DMS79 (cell line): ENCODE results near the gene FBRSL1.

Source experiments
- DNase-seq: peaks from one replicate; lab custom pipeline; 2025; lab: John Stamatoyannopoulos, UW

Gene FBRSL1

DNA sequence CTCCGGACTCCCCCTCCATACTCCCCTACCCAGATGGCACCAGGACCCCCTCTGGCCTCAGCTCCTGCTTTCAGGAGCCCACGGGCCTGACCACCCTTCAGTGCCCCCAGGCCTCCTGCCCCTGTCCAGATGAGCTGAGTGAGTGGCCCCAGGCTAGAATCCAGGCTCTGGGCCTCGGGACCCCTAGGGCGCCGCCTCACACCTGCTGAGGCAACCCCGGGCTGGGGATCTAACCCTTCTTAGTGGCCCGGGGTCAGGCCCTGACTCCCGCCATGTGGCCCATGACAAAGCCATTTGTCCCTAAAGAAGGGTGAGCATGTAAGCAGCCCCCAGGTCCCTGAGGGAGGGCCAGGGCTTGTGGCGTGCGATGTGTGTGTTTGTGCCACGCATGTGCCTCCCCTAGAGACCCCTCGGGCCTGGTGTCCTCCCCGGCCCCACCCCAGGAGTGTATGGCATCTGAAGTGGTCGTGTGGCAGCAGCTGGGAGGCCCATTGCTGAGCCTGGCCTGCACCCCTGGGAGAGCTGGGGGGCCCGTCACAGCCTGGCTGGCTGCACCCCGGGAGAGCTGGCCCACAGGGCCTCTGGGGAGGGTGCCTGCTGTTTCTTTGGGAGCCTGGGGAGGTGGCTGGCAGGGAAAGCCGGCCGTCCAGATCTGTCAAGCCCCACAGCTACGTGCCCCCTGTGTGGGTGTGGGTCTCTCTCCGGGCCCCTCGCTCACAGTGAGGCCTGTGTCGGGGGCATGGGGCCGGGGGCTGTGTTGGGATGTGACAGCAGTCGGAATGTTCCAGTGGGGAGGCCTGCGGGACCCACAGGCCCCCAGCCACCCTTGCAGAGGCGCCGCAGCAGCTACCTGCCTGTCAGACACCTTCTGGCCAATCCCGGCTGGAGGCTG, 7.8 kb downstream of the FBRSL1 start:
- no peak for DNase-seq

DNA sequence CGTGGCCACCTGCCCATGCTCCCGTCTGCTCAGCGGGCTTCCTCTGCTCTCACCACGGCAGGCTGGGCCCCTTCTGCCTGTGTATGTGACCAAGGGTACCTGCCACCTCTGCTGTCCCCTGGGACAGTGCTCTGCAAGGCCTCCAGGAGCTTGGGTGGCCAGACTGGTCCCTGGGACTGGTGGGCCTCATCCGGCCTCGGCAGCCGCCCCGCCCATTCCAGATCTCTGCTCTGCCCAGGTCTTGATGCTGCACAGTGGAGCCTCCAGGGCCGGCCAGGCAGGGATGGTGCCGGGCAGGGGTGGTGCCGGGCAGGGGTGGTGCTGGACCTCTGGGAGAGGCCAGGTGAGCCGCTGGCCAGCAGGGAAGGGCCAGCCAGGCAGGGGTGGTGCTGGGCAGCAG, 9.0 kb downstream of the FBRSL1 start:
- no peak for DNase-seq

GRCh38 chr12:132500142-132500855, 10.3 kb downstream of the FBRSL1 start:
- DNase-seq = no peak

DNA sequence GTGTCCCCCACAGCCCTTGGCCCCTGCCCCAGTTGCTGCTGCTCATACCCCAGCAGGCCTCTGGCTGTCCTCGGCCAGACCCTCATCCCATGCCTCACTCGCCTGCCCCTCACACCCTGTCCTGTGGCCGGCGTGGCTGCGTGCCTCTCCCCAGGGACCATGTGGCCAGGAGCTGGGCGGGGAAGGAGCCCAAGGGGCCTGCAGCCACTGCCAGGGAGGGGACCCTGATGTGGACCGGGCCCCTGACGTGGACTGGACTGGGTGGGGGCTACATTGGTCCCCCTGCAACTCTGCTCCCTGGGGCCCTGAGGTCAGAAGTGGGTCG, 10.9 kb downstream of the FBRSL1 start:
- no peak for DNase-seq

GRCh38 chr12:132501204-132501940, 11.4 kb downstream of the FBRSL1 start:
- no peak for DNase-seq

- no peak for DNase-seq
These were observed 12.4 kb downstream of the FBRSL1 start for GRCh38 chr12:132502149-132502881.

DNA sequence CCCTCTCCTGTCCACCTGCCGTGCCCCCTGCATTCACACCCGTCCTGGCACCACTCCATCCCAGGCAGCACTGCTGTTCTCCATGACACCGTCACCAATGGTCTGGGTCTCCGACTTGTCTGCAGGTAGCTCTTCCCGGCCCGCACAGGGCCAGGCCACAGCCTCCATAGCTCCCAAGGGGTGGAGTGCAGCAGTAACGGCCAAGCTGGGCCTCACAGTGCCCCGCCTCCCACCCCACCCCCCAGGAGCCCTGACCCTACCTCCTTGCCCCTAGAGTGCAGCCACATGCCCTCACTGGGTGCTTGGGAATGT, 12.9 kb downstream of the FBRSL1 start:
- no peak for DNase-seq

DNA sequence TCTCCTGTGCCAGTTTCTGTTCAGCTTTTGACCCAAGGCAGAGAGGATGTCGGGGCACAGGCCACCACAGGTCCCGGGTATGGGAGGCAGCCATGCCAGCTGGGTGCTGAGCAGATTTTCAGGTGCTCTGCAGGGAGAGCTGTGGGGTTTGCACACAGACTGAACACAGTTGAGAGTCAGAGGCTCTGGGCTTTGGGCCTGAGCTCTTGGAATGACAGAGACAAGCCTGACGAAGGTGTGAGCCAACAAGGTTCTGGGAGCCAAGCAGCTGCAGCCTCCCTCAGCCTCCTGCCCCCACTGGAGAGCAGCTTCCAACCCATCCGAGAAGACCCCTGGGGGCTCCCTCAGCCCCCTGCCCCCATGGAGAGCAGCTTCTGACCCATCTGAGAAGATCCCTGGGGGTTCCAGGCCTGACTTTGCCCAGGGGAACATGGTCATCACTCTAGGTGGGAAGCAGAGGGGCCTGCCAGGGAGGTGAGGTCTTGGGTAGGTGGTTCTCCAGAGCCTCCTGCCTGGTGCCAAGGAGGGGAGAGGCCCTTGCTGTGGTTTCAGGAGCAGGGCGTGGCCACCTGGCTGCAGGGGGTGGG, 13.8 kb downstream of the FBRSL1 start:
- DNase-seq = no peak

DNA sequence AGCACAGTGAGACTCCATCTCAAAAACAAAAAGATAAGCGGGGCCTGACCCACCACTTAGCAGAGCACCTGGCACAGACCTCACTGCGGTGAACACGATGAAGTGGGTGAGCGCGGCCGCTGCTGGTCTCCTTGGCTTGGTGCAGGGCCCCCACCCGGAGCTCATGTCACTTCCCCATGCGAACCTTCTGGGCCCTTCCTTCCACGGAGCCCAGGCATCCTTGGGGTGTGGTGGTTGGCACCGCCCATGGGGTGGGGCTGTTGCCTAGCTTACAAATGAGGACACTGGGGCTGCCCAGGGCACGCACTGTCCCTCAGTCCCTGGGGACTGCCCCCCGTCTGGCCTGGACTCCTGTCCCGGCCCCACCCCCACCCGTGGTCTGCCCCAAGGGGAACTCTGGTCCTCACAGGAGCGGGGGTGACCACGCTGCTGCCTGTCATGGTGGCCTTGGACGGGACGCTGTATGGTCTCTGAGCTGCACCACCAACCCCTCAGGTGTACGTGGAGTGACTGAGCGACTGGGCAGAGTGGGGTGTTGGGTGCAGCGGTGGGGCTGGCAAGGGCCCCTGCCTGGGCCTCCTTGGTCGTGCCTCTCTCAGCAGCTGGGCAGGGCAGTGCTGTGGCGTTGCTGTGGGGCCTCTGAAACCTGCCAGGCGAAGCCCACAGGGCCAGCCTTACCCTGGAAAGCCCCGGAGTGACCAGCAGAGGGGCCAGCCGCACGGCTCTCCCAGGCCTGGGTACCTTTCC, 15.3 kb downstream of the FBRSL1 start:
- no peak for DNase-seq

GRCh38 chr12:132505852-132506219, 15.9 kb downstream of the FBRSL1 start:
- no peak for DNase-seq

GRCh38 chr12:132506328-132507160, 16.6 kb downstream of the FBRSL1 start:
- DNase-seq = peak; percentile 66

- DNase-seq = no peak
These were observed 17.2 kb downstream of the FBRSL1 start for GRCh38 chr12:132507161-132507538.

- DNase-seq = no peak
These were observed 17.9 kb downstream of the FBRSL1 start for GRCh38 chr12:132507656-132508490.

GRCh38 chr12:132508491-132508740, 18.5 kb downstream of the FBRSL1 start:
- no peak for DNase-seq

GRCh38 chr12:132508860-132509732, 19.1 kb downstream of the FBRSL1 start:
- DNase-seq = no peak

DNA sequence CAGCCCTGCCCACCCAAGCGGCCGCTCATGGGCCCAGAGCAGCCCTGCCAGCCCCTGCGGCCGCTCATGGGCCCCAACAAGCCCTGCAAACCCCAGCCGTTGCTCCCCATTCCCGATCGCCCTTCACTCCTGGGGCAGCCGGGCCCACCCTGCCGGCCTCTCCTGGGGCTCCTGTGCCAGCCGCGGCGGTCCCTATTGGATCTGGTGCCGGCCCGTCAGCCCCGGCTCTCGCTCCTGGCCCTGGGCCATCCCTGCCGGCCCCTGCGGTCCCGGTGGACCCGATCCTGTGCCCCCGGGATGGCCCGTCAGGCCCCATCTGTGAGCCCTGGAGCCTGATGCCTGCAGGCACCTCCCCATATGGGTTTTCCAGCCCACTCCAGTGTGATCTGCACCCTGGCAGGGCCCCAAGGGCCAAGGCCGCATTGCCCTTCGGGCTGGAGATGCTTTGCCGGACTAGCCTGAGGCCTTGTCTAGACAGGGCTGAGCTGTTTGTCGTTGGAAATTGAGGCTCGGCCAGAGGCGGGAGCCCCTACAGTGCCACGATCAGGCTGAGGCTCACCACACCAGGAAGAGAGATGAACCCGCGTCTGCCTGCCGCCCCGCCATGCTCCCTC, 20.3 kb downstream of the FBRSL1 start:
- no peak for DNase-seq

DNA sequence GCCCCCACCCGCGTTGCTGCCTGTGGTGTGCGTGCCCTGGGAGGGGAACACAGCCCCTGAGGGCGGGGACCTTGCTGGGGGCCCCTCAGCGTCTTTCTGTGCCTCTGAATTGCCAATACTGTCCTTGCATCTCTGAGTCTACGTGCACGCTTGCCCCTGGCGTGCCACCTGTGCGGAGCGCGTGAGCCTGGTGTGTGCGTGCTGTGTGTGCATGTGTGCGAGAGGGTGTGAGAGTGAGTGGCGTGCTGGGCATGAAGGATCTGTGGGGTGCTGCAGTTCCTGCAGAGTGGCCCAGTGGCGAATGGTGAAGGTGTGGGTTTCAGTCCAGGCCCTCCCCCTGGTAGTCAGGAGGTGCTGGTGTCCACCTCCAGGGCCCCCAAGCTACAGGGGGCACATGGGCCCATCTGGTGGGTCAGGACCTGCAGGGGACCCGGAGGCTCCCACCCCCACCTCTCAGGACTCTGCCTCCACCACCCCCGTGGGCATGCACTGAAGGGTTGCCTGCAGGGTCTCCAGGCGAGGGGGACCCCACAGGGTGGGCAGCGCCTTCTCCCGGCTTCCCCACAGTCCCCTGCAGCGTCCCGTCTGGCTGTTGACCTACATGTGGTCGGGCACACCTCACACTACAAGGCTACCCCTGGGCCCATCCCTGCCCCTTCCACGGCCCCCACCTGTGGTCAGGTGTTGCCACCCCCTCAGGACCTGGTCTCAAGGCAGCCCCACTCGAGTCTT, 21.0 kb downstream of the FBRSL1 start:
- DNase-seq = no peak
